ENCODE results near the gene FAR1. TPM values are rescaled to one million over a fixed set of nuclear protein-coding genes. Genes with fewer than 3 reads are reported as not detected.

The FAR1 gene
- polyA plus RNA-seq, 1 donor from 2014 or later = 110 TPM

DNA sequence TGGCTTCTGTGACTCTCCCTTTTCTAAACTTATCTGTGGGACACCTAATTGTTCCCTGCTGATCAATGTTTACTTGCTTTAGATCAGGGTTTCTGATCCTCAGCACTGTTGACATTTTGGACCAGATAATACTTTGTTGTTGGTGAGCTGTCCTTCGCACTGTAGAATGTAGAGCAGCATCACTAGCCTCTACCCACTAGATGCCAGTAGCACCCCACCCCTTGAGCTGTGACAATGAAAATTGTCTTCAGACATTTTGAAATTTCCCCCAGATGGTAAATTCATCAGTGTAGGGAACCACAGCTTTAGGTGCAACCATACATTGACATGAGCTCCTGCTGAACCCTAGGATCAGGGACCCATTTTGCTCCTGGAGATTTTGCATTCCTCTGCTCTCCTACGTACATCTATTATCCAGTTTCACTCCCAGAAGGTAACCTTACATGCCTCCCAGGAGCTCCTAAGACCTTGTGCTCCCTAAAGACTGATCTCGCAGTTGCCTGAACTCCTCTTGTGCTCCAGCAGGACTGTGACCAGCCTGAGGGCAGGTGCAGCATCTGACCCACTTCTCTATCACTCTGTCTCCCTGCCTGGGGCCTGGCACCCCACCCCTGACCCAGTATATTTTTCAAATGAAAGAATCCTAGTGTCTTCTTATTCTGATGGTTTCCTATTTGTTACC is 107.8 kb downstream of the FAR1 start:
- Histone ChIP-seq H3K9ac (ENCODE audit: low read length) (no peak overlapping the region), H3K9me3 (ENCODE audit: low read length) (no peaks in the 10 kb centered on the region), H3K36me3 (ENCODE audit: insufficient read depth, low read length) (no peaks in the 10 kb centered on the region), H3K27ac (ENCODE audit: low read length) (no peak overlapping the region), H3K27me3 (ENCODE audit: insufficient read depth, low read depth, low read length) (no peaks in the 10 kb centered on the region), H4K20me1 (ENCODE audit: insufficient read depth) (no peaks in the 10 kb centered on the region), H3K79me2 (replicated peaks; ENCODE audit: insufficient read depth, low read length) (no peaks in the 10 kb centered on the region), H3K9me2 (ENCODE audit: insufficient read depth, low read length) (no peaks in the 10 kb centered on the region), H3K4me3 (ENCODE audit: low read length) (no peak overlapping the region), H3F3A (ENCODE audit: insufficient read depth, low read length, poor library complexity, severe bottlenecking) (no peaks in the 10 kb centered on the region), H3K4me2 (ENCODE audit: low read length) (no peak overlapping the region), H2AFZ (ENCODE audit: low read depth, low read length) (no peak overlapping the region)
- TF ChIP-seq RAD21 (conservative IDR thresholded peaks at IDR 0.05) = peak; percentile 49
- no peak for TF ChIP-seq EZH2 (IDR thresholded peaks at IDR 0.05; ENCODE audit: borderline replicate concordance, insufficient read depth, low read length, poor library complexity, severe bottlenecking)
- no peak for TF ChIP-seq MXI1 (conservative IDR thresholded peaks at IDR 0.05; ENCODE audit: poor library complexity, severe bottlenecking)
- TF ChIP-seq CTCF (IDR thresholded peaks at IDR 0.05; ENCODE audit: poor library complexity, severe bottlenecking) = peak; percentile 47
- TF ChIP-seq TAF1 (IDR thresholded peaks at IDR 0.05; ENCODE audit: low read depth) = no peak
- no peak for TF ChIP-seq REST (IDR thresholded peaks at IDR 0.05; ENCODE audit: borderline replicate concordance)
- TF ChIP-seq SMC3 (conservative IDR thresholded peaks at IDR 0.05; ENCODE audit: poor library complexity) = peak; percentile 51
- no peak for TF ChIP-seq EP300 (conservative IDR thresholded peaks at IDR 0.05; ENCODE audit: poor library complexity, severe bottlenecking)
- no peak for TF ChIP-seq POLR2AphosphoS5 (IDR thresholded peaks at IDR 0.05)

GRCh38 chr11:13777341-13777985 is 109.0 kb downstream of the FAR1 start:
- TF ChIP-seq POLR2AphosphoS5 (IDR thresholded peaks at IDR 0.05) (no peak), REST (IDR thresholded peaks at IDR 0.05; ENCODE audit: borderline replicate concordance) (no peak), TAF1 (IDR thresholded peaks at IDR 0.05; ENCODE audit: low read depth) (no peak), EZH2 (IDR thresholded peaks at IDR 0.05; ENCODE audit: borderline replicate concordance, insufficient read depth, low read length, poor library complexity, severe bottlenecking) (no peak), EP300 (conservative IDR thresholded peaks at IDR 0.05; ENCODE audit: poor library complexity, severe bottlenecking) (no peak), RAD21 (conservative IDR thresholded peaks at IDR 0.05) (no peak), SMC3 (conservative IDR thresholded peaks at IDR 0.05; ENCODE audit: poor library complexity) (no peak), MXI1 (conservative IDR thresholded peaks at IDR 0.05; ENCODE audit: poor library complexity, severe bottlenecking) (no peak), CTCF (IDR thresholded peaks at IDR 0.05; ENCODE audit: poor library complexity, severe bottlenecking) (no peak)
- H3K9ac ChIP-seq (ENCODE audit: low read length) = no peak overlapping the region

More at GRCh38 chr11:13777341-13777985, 109.0 kb downstream of the FAR1 start:
- Histone ChIP-seq H3K79me2 (replicated peaks; ENCODE audit: insufficient read depth, low read length) (no peaks in the 10 kb centered on the region), H3K9me2 (ENCODE audit: insufficient read depth, low read length) (no peaks in the 10 kb centered on the region), H3K4me3 (ENCODE audit: low read length) (no peak overlapping the region), H3K27ac (ENCODE audit: low read length) (no peak overlapping the region), H3K36me3 (ENCODE audit: insufficient read depth, low read length) (no peaks in the 10 kb centered on the region), H2AFZ (ENCODE audit: low read depth, low read length) (no peak overlapping the region), H4K20me1 (ENCODE audit: insufficient read depth) (no peaks in the 10 kb centered on the region), H3K4me2 (ENCODE audit: low read length) (no peak overlapping the region), H3F3A (ENCODE audit: insufficient read depth, low read length, poor library complexity, severe bottlenecking) (no peaks in the 10 kb centered on the region), H3K9me3 (ENCODE audit: low read length) (no peaks in the 10 kb centered on the region), H3K27me3 (ENCODE audit: insufficient read depth, low read depth, low read length) (no peaks in the 10 kb centered on the region)
